H54 (cell line): ENCODE measurements around the gene IL17REL.

ENCODE experiments used
- DNase-seq: peaks from one replicate; pipeline ENCODE4 v3.0.0; 2011; ENCODE audit warnings: low spot score, mixed read lengths; ENCODE audit not compliant: insufficient read length
- FAIRE-seq: peaks from 3 replicates; lab custom pipeline; 2011; peaks lifted over from hg19 to GRCh38; lab: Jason Lieb, UNC
- POLR2A ChIP-seq: IDR thresholded peaks from 2 replicates; pipeline ENCODE4 v1.6.1; 2011; ENCODE audit warnings: low read depth, mild to moderate bottlenecking, low read length

IL17REL gene

GRCh38 chr22:49965091-49966040 lies 47.2 kb downstream of the IL17REL start:
- FAIRE-seq: no peak
- DNase-seq: no peak
- no peak for TF ChIP-seq POLR2A

GRCh38 chr22:49964136-49965090 lies 48.2 kb downstream of the IL17REL start:
- TF ChIP-seq POLR2A: no peak
- FAIRE-seq: no peak
- DNase-seq: no peak

- FAIRE-seq (no peak), DNase-seq (no peak)
- no peak for TF ChIP-seq POLR2A
Measured at GRCh38 chr22:49963647-49964026, 48.9 kb downstream of the IL17REL start.

GRCh38 chr22:49962751-49963646 lies 49.6 kb downstream of the IL17REL start:
- FAIRE-seq (no peak), DNase-seq (no peak)
- no peak for TF ChIP-seq POLR2A

GRCh38 chr22:49962012-49962750 lies 50.4 kb downstream of the IL17REL start:
- 0 out of 2 replicates have a peak, but pooled peaks have one; percentile 19 for TF ChIP-seq POLR2A
- FAIRE-seq: no peak
- peak; percentile 86 for DNase-seq

GRCh38 chr22:49961601-49962011 lies 51.0 kb downstream of the IL17REL start:
- FAIRE-seq (no peak), DNase-seq (no peak)
- TF ChIP-seq POLR2A: no peak

GRCh38 chr22:49961005-49961600 lies 51.5 kb downstream of the IL17REL start:
- FAIRE-seq: no peak
- DNase-seq: no peak
- TF ChIP-seq POLR2A: no peak

GRCh38 chr22:49960159-49961004 lies 52.2 kb downstream of the IL17REL start, which contains the start of gene PIM3:
Gene PIM3, plus strand, starts transcription at chr22:49960772. Its CDS starts 176 bp downstream, at chr22:49960948.
- FAIRE-seq (no peak), DNase-seq (peak; percentile 97)
- TF ChIP-seq POLR2A: peak; percentile 82

- peak; percentile 67 for DNase-seq
- FAIRE-seq: no peak
- TF ChIP-seq POLR2A: no peak
Measured at GRCh38 chr22:49959782-49960158, 52.8 kb downstream of the IL17REL start.

GRCh38 chr22:49958931-49959781 lies 53.4 kb downstream of the IL17REL start:
- no peak for DNase-seq
- no peak for TF ChIP-seq POLR2A
- FAIRE-seq: no peak
